GM12878 (cell line): ENCODE measurements around the gene PAN3. TPM values are rescaled to one million over a fixed set of nuclear protein-coding genes. Genes with fewer than 3 reads are reported as not detected.

Source experiments
- ASH2L ChIP-seq: fragments of 300-600, 200-600 bp; sonication (generic); IDR thresholded peaks from 2 replicates; pipeline ENCODE4 v1.6.1; 2017; ENCODE audit warnings: low read depth, mild to moderate bottlenecking, borderline replicate concordance
- BHLHE40 ChIP-seq, 2 experiments: fragments of 450-650 bp in 1 of 2; IDR thresholded peaks; 2 replicates each; pipeline ENCODE4 v1.6.1; 2011 to 2017; ENCODE audit warnings: low read depth in 2 of 2, borderline replicate concordance in 1 of 2, improper control_type of control experiment in 1 of 2, low read length in 1 of 2, mild to moderate bottlenecking in 1 of 2
- CHD2 ChIP-seq: IDR thresholded peaks from 2 replicates; pipeline ENCODE4 v1.6.1; 2011; ENCODE audit warnings: low read depth, low read length, improper control_type of control experiment, borderline replicate concordance
- CREB1 ChIP-seq: IDR thresholded peaks from 2 replicates; pipeline ENCODE4 v1.6.1; 2012; ENCODE audit warnings: low read depth, mild to moderate bottlenecking, inconsistent platforms
- CREM ChIP-seq: IDR thresholded peaks from 2 replicates; pipeline ENCODE4 v1.6.1; 2014; ENCODE audit warnings: antibody characterized with exemption, low read depth
- EED ChIP-seq: sonication (generic); IDR thresholded peaks from 2 replicates; pipeline ENCODE4 v1.6.1; 2016; ENCODE audit warnings: antibody characterized with exemption, low read depth
- ELK1 ChIP-seq: IDR thresholded peaks from 2 replicates; pipeline ENCODE4 v1.6.1; 2012; ENCODE audit warnings: low read depth, low read length, improper control_type of control experiment
- IKZF1 ChIP-seq: fragments of 450-650 bp; conservative IDR thresholded peaks from 2 replicates; pipeline ENCODE4 v1.6.1; 2017; ENCODE audit warnings: antibody characterized with exemption, mild to moderate bottlenecking
- MYB ChIP-seq: fragments of 150-350 bp; IDR thresholded peaks from 2 replicates; pipeline ENCODE4 v1.6.1; 2014; ENCODE audit warnings: mild to moderate bottlenecking, low read depth, low read length, borderline replicate concordance
- MYC ChIP-seq: IDR thresholded peaks from 2 replicates; pipeline ENCODE4 v1.6.1; 2011; ENCODE audit warnings: mild to moderate bottlenecking, low read length, moderate library complexity, inconsistent platforms; ENCODE audit not compliant: insufficient read depth, insufficient replicate concordance, insufficient read length, severe bottlenecking
- PML ChIP-seq: IDR thresholded peaks from 2 replicates; pipeline ENCODE4 v1.6.1; 2012; ENCODE audit warnings: low read length, inconsistent platforms
- RUNX3 ChIP-seq: IDR thresholded peaks from 2 replicates; pipeline ENCODE4 v1.6.1; 2012; ENCODE audit warnings: low read length, inconsistent platforms
- SIN3A ChIP-seq: IDR thresholded peaks from 2 replicates; pipeline ENCODE4 v1.6.1; 2012; ENCODE audit warnings: low read depth, low read length, improper control_type of control experiment
- SMARCA5 ChIP-seq: fragments of 450-650 bp; IDR thresholded peaks from 2 replicates; pipeline ENCODE4 v1.6.1; 2017; ENCODE audit warnings: mild to moderate bottlenecking
- ZNF207 ChIP-seq: fragments of 450-650 bp; IDR thresholded peaks from 2 replicates; pipeline ENCODE4 v1.6.1; 2014; ENCODE audit warnings: antibody characterized with exemption, mild to moderate bottlenecking, borderline replicate concordance
- ZSCAN29 ChIP-seq: fragments of 450-650 bp; IDR thresholded peaks from 2 replicates; pipeline ENCODE4 v1.6.1; 2017; ENCODE audit warnings: mild to moderate bottlenecking, moderate library complexity
- polyA plus RNA-seq, 11 experiments: library from polyadenylated mRNA; depleted of rRNA in 4 of 11; unstranded in 6 of 11; stranded (reverse) in 5 of 11; fragments of >200 nt; fragmentation: Nextera tagmentation in 4 of 11; fragmentation: Illumina TruSeq in 1 of 11; extraction: Ambion mirVana in 4 of 11; extraction: Trizol in 1 of 11; gene quantifications; 1 replicate in 1 of 11; 2 replicates in 10 of 11; pipeline versions ENCODE4 v1.2.1 to v1.2.3, GENCODE V29; 2011 to 2016; ENCODE audit warnings: inconsistent platforms in 2 of 11, missing spikeins in 2 of 11, low read depth in 1 of 11
- total RNA-seq, 4 experiments: library from RNA; depleted of rRNA in 3 of 4; stranded (reverse); fragments of >200 nt in 3 of 4; fragmentation: Illumina TruSeq in 1 of 4; extraction: Trizol in 1 of 4; gene quantifications; 2 replicates each; pipeline versions ENCODE4 v1.2.1 to v1.2.3, GENCODE V29; 2013 to 2021

The PAN3 gene
- total and polyA plus RNA-seq, 10 of the 15 experiments (the other 5 are each of a cell fraction or from before 2014, with no cell fraction given), result 13.0 to 33.3 (median 19.9) TPM

GRCh38 chr13:28138756-28139470, 568 bp downstream of the PAN3 start (continued):
- peak; percentile 85 for TF ChIP-seq CHD2
- TF ChIP-seq SIN3A, result peak; percentile 52
- peak; percentile 70 for TF ChIP-seq EED
- peak; percentile 54; the same call in 1 of the 2 replicates for TF ChIP-seq PML
- peak; percentile 88 for TF ChIP-seq IKZF1
- peak; percentile 38; the same call in 1 of the 2 replicates for TF ChIP-seq SMARCA5
- TF ChIP-seq BHLHE40 (IDR thresholded peaks at IDR 0.05; ENCODE audit: borderline replicate concordance in 1 of 2, low read depth in 2 of 2, low read length in 1 of 2), result peak; percentile 70 to 82; a peak in 3 of 4 replicates
- TF ChIP-seq ELK1, result peak; percentile 57; the same call in 1 of the 2 replicates
- peak; percentile 49 for TF ChIP-seq RUNX3
- 0 out of 2 replicates have a peak, but pooled peaks have one; percentile 62 for TF ChIP-seq ZNF207
- TF ChIP-seq ZSCAN29, result peak; percentile 50; the same call in 1 of the 2 replicates
- TF ChIP-seq MYB, result no peak
- peak; percentile 66; the same call in 1 of the 2 replicates for TF ChIP-seq ASH2L
- peak; percentile 75 for TF ChIP-seq CREM
- peak; percentile 79 for TF ChIP-seq CREB1
- peak; percentile 22 for TF ChIP-seq MYC
